Right hindlimb (tissue), 1 donor: ENCODE measurements around the gene NQO2.
"Not testable (repeated sequence)": the region's sequence is repeated elsewhere in the genome, so short reads cannot be mapped to it uniquely, and the experiment has no call there.

Experiments
- DNase-seq: peaks from one replicate; pipeline ENCODE4 v3.0.0-alpha.2; 2018

NQO2 gene

GRCh38 chr6:2970753-2971419 lies 28.8 kb upstream of the NQO2 start:
- DNase-seq, result peak; percentile 55

DNA sequence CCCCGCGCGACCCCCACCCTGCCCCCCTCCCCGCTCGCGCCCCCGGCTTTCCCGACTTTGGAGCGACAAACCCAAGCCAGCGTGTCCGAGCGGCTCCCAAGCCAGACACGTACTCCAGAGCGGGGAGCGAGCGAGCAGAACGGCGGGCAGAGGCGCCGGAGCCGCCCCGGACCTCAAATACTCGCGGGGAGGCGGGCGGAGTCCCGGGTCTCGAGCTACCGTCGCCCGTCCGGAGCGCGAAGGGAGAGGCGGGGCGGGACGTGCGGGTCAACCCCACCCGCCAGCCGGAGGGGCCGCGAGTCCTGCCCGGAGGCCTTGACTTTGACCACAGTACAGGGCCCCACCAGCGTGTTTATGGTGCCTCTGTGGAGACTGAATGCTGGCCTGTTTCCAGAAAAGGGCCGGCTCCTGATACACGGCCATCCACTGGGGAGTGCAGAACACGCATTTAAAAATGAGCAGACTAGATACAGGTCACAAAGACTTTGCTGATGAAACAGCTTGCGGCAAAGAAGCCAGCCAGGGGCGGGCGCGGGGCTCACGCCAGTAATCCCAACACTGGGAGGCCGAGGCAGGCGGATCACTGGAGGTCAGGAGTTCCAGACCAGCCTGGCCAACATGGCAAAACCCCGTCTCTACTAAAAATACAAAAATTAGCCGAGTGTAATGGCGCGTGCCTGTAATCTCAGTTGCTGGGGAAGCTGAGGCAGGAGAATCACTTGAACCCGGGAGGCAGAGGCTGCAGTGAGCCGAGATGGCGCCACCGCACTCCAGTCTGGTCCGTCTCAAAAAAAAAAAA lies 28.1 kb upstream of the NQO2 start, which contains the start of gene SERPINB6:
TSS of gene SERPINB6 (minus strand) at position 148 of the 799 bp plus-strand sequence. CDS start 12,235 bp downstream, outside the sequence.
- peak; percentile 86 for DNase-seq

DNA sequence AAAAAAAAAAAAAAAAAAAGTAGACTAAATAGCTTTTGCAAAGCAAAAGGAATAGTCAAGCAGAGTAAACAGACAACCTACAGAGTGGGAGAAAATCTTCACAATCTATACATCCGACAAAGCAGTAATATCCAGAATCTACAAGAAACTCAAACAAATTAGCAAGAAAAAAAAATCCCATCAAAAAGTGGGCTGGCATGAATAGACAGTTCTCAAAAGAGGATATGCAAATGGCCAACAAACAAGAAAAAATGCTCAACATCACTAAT lies 27.5 kb upstream of the NQO2 start:
- DNase-seq, result not testable (repeated sequence)

DNA sequence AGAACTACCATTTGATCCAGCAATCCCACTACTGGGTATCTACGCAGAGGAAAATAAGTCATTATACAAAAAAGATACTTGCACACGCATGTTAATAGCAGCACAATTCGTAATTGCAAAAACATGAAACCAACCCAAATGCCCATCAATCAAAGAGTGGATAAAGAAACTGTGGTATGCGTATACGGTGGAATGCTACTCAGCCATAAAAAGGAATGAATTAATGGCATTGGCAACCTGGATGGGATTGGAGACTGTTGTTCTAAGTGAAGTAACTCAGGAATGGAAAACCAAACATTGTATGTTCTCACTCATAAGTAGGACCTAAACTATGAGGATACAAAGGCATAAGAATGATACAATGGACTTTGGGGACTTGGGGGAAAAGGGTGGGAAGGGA lies 27.0 kb upstream of the NQO2 start:
- not testable (repeated sequence) for DNase-seq

DNA sequence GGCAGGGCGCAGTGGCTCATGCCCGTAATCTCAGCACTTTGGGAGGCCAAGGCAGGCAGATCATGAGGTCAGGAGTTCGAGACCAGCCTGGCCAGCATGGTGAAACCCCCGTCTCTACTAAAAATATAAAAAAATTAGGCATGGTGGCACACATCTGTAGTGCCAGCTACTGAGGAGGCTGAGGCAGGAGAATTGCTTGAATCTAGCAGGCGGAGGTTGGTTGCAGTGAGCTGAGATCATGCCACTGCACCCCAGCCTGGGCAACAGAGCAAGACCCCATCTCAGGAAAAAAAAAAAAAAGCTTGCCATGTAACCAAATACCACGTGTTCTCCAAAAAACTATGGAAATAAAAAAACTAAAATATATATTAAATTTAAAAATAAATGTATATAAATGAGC lies 26.5 kb upstream of the NQO2 start:
- DNase-seq, result not testable (repeated sequence)

DNA sequence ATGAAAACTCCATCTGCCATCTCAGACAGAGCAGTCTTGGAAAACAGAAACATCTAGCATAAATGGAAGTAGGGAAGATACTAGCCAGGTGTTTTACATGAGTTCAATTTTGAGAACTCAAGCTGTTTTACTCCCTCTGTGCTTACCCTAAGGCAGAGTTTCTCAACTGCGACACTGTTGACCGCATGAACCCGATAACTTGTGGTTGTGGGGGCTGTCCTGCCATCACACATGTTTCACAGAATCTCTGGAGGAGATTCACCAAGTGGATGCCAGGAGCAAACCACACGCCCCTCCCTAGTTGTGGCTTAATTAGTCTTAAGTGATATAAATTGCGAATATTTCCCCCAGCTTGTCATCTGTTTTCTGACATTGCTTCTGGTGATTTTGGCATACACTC lies 26.0 kb upstream of the NQO2 start:
- DNase-seq, result no peak

- DNase-seq, result no peak
Measured at GRCh38 chr6:2976060-2976459, 23.6 kb upstream of the NQO2 start.

DNA sequence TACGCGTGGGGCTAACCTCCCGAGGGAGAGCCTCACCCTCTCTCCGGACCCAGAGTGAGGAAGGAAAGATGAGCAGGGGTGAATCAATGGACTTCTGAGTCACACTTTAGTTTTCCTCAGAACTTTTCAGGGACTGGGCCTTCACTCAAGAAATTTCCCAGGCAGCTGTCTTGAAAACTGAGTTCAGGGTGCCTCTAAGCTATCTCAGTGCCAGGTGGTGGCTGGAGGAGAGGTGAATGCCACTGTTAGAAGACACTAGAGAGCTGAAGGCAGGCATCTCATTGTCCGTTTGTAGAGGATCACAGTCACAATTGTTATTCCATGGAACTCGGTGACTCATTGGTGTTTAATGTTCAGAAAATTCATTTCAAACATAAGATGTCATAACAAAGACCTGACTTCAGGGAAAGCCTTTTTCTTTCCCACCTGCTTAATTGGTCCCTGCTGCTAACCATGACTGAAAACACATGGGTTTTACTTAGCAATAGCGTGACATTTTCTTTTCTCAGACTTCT lies 23.1 kb upstream of the NQO2 start:
- DNase-seq, result no peak

- no peak for DNase-seq
Measured at GRCh38 chr6:2977290-2977689, 22.4 kb upstream of the NQO2 start.

GRCh38 chr6:2977799-2978590 lies 21.7 kb upstream of the NQO2 start:
- DNase-seq, result no peak

DNA sequence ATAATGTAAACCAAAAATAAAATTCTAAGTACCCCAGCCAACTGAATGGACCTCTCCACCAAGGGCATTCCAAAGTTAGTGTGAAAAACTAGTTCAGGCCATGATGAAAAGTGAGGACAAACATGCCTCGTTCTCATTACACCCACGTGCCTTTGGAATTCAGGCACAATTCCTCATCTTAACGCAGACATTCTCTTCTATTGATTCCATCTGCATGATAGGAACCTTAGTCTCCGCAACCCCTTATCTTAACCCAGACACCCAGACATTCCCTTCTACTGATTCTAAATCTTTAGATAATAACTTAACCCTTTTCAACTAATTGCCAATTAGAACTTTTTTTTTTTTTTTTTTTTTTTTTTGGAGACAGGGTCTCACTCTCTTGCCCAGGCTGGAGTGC lies 20.8 kb upstream of the NQO2 start:
- DNase-seq, result no peak

DNA sequence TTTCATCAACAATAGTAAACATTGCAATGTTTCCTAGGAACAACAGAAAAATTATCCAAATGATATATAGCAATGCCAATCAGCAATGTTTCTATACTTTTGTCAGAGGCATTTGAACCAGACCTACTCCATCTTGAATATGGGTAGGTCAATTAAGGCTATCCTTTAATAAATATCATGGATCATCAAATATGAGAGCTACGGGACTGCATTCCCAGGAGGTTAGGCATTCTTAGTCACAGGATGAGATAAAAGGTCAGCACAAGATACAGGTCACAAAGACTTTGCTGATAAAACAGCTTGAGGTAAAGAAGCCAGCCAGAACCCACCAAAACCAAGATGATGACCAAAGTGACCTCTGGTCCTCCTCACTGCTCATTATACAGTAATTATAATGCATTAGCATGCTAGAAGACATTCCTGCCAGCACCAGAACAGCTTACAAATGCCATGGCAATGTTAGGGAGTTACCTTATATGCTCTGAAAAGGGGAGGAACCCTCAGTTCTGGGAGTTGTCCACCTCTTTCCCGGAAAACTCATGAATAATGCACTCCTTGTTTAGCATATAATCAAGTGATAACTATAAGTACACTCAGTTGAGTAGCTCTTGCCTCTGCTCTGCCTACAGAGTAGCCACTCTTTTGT lies 19.8 kb upstream of the NQO2 start:
- no peak for DNase-seq

DNA sequence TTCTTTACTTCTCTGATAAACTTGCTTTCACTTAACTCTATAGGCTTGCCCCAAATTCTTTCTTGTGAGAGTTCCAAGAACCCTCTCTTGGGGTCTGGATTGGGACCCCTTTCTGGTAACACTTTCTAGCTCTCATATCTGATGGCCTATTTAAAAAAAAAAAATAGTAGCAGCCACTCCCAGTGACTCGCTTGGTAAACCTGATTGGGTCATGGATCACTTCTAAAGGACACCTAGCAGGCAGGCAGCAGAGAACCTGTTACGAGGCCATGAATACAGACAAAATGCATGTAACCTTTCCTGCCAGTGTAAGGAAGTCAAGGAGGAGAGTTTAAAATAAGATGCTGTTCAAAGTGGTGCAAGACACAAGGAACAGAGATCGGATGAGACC lies 19.2 kb upstream of the NQO2 start:
- no peak for DNase-seq

GRCh38 chr6:2982426-2983117 lies 17.1 kb upstream of the NQO2 start:
- DNase-seq, result no peak

DNA sequence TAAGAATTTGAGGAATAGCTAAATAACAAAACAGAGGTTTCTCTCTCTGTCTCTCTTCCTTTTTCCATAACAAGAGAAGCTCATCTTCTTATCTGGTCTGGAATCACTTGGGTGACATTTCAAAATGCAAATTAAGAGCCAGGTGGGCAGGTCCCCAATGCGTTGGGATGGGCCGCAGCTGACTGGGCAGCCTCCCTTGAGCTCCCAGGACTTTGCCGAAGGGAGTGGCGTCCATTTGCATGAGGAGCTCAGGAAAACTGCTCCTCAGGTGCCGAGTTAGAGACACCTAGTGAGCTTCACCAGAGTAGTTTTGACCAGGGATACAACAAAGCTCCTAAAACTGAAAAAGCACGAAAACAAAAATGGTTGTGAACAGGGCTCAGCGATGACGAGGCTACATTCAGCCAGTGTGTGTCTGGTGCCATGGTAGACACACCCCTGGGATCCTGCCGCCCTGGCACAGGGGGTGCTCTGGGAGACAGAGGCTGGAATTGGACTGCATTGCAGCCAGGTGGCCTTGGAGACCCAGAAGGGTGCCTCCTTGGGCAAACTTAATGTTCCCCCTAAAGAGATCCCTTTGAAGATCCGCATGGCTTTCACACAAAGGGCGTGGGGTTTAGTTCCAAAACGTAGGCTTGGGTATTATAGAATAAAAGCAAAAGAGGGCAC lies 14.8 kb upstream of the NQO2 start:
- no peak for DNase-seq

- peak; percentile 77 for DNase-seq
Measured at GRCh38 chr6:2986722-2987221, 12.9 kb upstream of the NQO2 start.

- no peak for DNase-seq
Measured at GRCh38 chr6:2988094-2988425, 11.6 kb upstream of the NQO2 start.

DNA sequence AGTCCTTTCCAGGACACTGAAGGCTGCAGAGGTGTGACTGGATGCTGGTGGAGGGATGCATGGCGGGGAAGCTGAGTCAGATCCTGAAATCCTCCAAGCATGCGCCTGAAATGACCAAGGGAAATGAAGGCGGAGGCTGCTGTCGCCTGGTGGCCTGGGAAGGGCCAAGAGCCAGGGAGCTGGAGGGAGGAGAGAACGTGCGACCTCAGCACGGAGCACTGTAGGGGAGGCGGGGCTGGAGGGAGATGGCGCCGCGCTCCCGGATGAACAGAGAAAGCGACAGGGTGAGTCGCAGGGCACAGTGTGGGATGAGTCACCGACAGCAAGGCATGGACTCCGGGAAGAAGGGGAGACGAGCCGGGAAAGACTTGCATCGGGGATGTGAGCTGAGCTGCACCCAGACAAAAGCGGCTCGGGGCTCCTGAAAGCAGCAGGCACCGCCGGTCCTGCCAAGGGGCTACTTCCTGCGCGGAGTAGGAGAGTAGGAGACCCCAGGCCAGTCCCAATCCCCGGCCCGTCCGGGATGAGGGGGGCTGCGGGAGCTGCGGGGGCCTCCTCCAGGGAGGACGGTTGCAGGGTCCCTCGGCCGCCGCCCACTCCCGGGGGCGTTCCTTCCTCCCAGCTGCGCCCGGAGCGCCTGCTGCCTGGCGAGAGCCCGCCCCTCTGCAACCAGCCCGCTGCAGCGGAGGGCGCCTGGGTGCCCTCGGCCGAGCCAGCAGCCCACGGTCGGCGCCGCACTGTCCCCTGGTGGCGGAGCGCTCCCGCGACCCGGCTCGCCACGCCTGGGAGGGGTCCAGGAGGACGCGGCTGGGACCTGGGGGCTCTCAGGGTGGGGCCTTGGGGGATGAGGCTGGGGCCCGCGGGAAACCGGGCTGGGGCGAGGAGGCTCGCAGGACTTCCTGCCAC lies 11.0 kb upstream of the NQO2 start:
- peak; percentile 93 for DNase-seq

GRCh38 chr6:2989332-2990247 lies 10.1 kb upstream of the NQO2 start:
- DNase-seq, result peak; percentile 94
